ENCODE data around the gene PFN3. TPM values are rescaled to one million over a fixed set of nuclear protein-coding genes. Genes with fewer than 3 reads are reported as not detected.

The PFN3 gene
- total and polyA plus RNA-seq, 2 of the 13 experiments (the other 11 are each of a cell fraction or from before 2014, with no cell fraction given), result not detected

DNA sequence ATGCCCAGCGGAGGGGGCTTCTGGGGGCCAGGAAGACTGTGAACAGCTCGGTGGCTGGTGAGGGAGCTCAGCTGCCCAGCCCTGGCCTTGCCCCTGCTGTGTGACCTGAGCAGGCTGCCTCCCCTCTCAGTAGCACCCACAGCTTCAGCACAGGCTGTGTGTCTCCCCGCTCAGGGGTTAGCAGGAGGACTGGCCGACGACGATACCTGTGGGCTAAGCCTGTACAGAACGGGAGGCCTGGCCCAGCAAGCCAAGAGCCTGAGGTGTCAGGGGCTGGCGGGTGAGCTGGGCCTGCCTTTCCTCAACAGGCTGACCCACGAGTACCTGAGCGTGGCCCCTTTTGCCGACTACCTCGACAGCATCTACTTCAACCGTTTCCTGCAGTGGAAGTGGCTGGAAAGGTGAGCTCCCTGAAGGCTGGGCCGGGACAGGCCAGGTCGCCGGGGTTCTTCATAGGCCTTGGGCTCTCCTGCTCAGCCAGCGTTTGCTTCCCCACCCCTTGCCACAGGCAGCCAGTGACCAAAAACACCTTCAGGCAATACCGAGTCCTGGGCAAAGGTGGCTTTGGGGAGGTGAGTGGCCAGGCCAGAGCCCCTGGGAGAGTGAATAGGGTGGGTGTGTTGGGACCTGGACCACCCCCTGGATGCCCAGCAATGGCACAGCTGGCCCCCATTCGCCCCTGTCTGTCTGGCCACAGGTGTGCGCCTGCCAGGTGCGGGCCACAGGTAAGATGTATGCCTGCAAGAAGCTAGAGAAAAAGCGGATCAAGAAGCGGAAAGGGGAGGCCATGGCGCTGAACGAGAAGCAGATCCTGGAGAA is 32.6 kb upstream of the PFN3 start:
- no peak overlapping the region for H3K4me3 ChIP-seq (replicated peaks in 1 of 3; ENCODE audit: insufficient read depth in 1 of 3, low read depth in 2 of 3, low read length in 3 of 3)
- WGBS (ENCODE audit: low lambda C conversion rate), result 100% methylated on average over 12 of the region's 25 CpGs
- DNase-seq (ENCODE audit: low spot score), result no peak
- H3K9me3 ChIP-seq (ENCODE audit: low read length), result no peaks in the 10 kb centered on the region
- in situ Hi-C loops (cut with HindIII; ENCODE audit: extremely low pct_ligation_motif_present, low pct_unique_long_range_greater_than_20kb) (no loop called here), intact Hi-C loops (cut with micrococcal nuclease; ENCODE audit: unreplicated experiment) (no loop called here)
- H3K4me2 ChIP-seq (ENCODE audit: low read depth, low read length), result no peak overlapping the region
- no peak for ATAC-seq
- no peaks in the 10 kb centered on the region for H3K27me3 ChIP-seq (ENCODE audit: control insufficient read depth in 1 of 2, insufficient read depth in 2 of 2, low read length in 2 of 2)
- H4K20me1 ChIP-seq (ENCODE audit: insufficient read depth, low read length), result no peaks in the 10 kb centered on the region
- peak; percentile 69 for TF ChIP-seq RBM22 (optimal IDR thresholded peaks at IDR 0.05; ENCODE audit: low read length)
- 0 out of 2 replicates have a peak, but pooled peaks have one; percentile 34 for TF ChIP-seq POLR2G (IDR thresholded peaks at IDR 0.05; ENCODE audit: low read depth, low read length)
- TF ChIP-seq AGO1 (IDR thresholded peaks at IDR 0.05; ENCODE audit: low read depth, low read length, poor library complexity, severe bottlenecking), result peak; percentile 24
- TF ChIP-seq SSRP1 (CRISPR knock-in tag; IDR thresholded peaks at IDR 0.05), result no peak
- peak; percentile 79 for TF ChIP-seq AGO2 (optimal IDR thresholded peaks at IDR 0.05; ENCODE audit: low read depth, low read length)
- H2AFZ ChIP-seq (ENCODE audit: low read length), result no peak overlapping the region
- H3K36me3 ChIP-seq (replicated peaks in 1 of 2; ENCODE audit: control insufficient read depth in 1 of 2, insufficient read depth in 2 of 2, low read length in 2 of 2), result peaks cover 22 to 27% of the 10 kb centered on the region in 2 experiments; a peak in 4 of 5 replicates
- H3K27ac ChIP-seq (ENCODE audit: extremely low read length, insufficient read depth, low read length), result no peak overlapping the region
- ChIA-PET POLR2A (interaction anchor here (0.7 kb wide), 1 partner anchor 65 kb away, joined by 3 read pairs; the partner anchor contains the start of gene PDLIM7), CTCF (ENCODE audit: low intra/inter-chr PET ratio, low total read pairs) (no interaction called here)
- H3K4me1 ChIP-seq (ENCODE audit: insufficient read depth, low read length), result peaks cover 46% of the 10 kb centered on the region
- no TSS peak for BruUV-seq (replicated peaks)
- FAIRE-seq, result no peak
- peaks cover 3% of the 10 kb centered on the region for H3K79me2 ChIP-seq (ENCODE audit: insufficient read depth, low read length)
- no peak overlapping the region for H3K9ac ChIP-seq (ENCODE audit: insufficient read depth, low read depth, low read length)

DNA sequence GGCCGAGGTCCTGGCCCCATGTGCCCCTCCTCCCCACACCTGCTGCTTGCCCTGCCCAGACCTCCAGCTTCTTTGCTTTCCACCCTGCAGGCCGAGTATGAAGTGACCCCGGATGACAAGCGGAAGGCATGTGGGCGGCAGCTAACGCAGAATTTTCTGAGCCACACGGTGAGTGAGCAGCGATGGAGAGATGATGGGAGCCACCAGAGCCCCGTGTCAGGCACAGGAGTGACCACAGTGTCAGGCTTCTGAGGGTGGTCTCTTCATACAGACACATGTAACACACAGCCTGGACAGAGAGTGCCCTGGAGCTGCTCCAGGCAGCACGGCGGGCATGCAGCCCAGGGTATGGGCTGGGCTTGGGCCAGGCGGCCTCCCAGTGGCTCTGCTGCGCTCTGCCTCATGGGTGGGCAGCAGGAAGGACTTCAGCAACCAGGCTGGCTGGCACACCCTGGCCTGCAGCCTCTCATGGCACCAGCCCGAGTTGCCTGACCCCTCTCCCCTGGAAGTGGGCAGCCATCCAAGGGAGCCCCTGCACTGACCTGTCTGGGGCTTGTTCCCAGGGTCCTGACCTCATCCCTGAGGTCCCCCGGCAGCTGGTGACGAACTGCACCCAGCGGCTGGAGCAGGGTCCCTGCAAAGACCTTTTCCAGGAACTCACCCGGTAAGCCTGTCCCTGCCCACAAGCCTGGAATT is 31.8 kb upstream of the PFN3 start:
- POLR2A ChIA-PET, result interaction anchor here (0.7 to 1.5 kb wide), 3 partner anchors 16 to 65 kb away, joined by 3 read pairs; partner anchors contain the start of gene PDLIM7
- no peak for TF ChIP-seq ZNF138 (CRISPR knock-in tag; IDR thresholded peaks at IDR 0.05; ENCODE audit: low read depth)
- TF ChIP-seq HNRNPL (IDR thresholded peaks at IDR 0.05; ENCODE audit: low read depth, low read length), result 0 out of 2 replicates have a peak, but pooled peaks have one; percentile 14
- TF ChIP-seq, protein P1, sequence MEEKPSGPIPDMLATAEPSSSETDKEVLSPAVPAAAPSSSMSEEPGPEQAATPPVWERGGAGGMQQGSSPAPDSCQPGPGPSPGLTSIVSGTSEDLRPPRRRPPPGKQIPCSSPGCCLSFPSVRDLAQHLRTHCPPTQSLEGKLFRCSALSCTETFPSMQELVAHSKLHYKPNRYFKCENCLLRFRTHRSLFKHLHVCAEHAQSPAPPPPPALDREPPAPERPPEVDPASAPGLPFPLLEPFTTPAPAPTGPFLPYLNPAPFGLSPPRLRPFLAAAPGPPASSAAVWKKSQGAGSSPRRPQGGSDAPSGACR (CRISPR knock-in tag; IDR thresholded peaks at IDR 0.05), result no peak
- no peak for TF ChIP-seq ZFAT (CRISPR knock-in tag; conservative IDR thresholded peaks at IDR 0.05)
- no peak for TF ChIP-seq HMG20A (CRISPR knock-in tag; IDR thresholded peaks at IDR 0.05; ENCODE audit: borderline replicate concordance)
- peak; percentile 55 for TF ChIP-seq TAF15 (IDR thresholded peaks at IDR 0.05; ENCODE audit: low read depth, low read length, poor library complexity, severe bottlenecking)
- TF ChIP-seq FIP1L1 (IDR thresholded peaks at IDR 0.05; ENCODE audit: borderline replicate concordance, insufficient read depth, low read depth, low read length), result no peak
- no peak for TF ChIP-seq ZFP36 (IDR thresholded peaks at IDR 0.05; ENCODE audit: borderline replicate concordance, low read depth, low read length, partially characterized antibody)
- TF ChIP-seq HNF4A (CRISPR knock-in tag; IDR thresholded peaks at IDR 0.05), result no peak
- no peak for TF ChIP-seq NPAS2 (CRISPR knock-in tag; IDR thresholded peaks at IDR 0.05; ENCODE audit: borderline replicate concordance)
- TF ChIP-seq KDM4B (CRISPR knock-in tag; IDR thresholded peaks at IDR 0.05), result no peak

More for the DNA sequence above, 31.8 kb upstream of the PFN3 start:
- peaks cover 10% of the 10 kb centered on the region for H3K79me2 ChIP-seq (ENCODE audit: insufficient read depth, low read length)
- no peaks in the 10 kb centered on the region for H4K20me1 ChIP-seq (ENCODE audit: insufficient read depth, low read length)
- no peaks in the 10 kb centered on the region for H3K9me3 ChIP-seq (ENCODE audit: low read length)
- in situ Hi-C loops (cut with HindIII; ENCODE audit: extremely low pct_ligation_motif_present, low pct_unique_long_range_greater_than_20kb) (no loop called here), intact Hi-C loops (cut with micrococcal nuclease; ENCODE audit: unreplicated experiment) (no loop called here)
- no peak for ATAC-seq
- H2AFZ ChIP-seq (ENCODE audit: low read length), result no peak overlapping the region
- no peak overlapping the region for H3K27ac ChIP-seq (ENCODE audit: extremely low read length, insufficient read depth, low read length)
- FAIRE-seq, result no peak
- no peak overlapping the region for H3K4me2 ChIP-seq (ENCODE audit: low read depth, low read length)
- CTCF ChIA-PET (ENCODE audit: low intra/inter-chr PET ratio, low total read pairs), result no interaction called here
- no peaks in the 10 kb centered on the region for H3K27me3 ChIP-seq (ENCODE audit: control insufficient read depth in 1 of 2, insufficient read depth in 2 of 2, low read length in 2 of 2)
- peaks cover 48% of the 10 kb centered on the region for H3K4me1 ChIP-seq (ENCODE audit: insufficient read depth, low read length)
- no peak overlapping the region for H3K4me3 ChIP-seq (replicated peaks in 1 of 3; ENCODE audit: insufficient read depth in 1 of 3, low read depth in 2 of 3, low read length in 3 of 3)
- H3K9ac ChIP-seq (ENCODE audit: insufficient read depth, low read depth, low read length), result no peak overlapping the region
- no TSS peak for BruUV-seq (replicated peaks)
- peaks cover 17 to 27% of the 10 kb centered on the region in 2 experiments; a peak in 4 of 5 replicates for H3K36me3 ChIP-seq (replicated peaks in 1 of 2; ENCODE audit: control insufficient read depth in 1 of 2, insufficient read depth in 2 of 2, low read length in 2 of 2)
- WGBS (ENCODE audit: low lambda C conversion rate), result 93% methylated on average over 8 of the region's 18 CpGs
- no peak for DNase-seq (ENCODE audit: low spot score)

All from HepG2 (cell line).